ENCODE measurements around the gene MYOM3. TPM values are rescaled to one million over a fixed set of nuclear protein-coding genes. Genes with fewer than 3 reads are reported as not detected.

The MYOM3 gene
- total RNA-seq, 1 experiment from 2014 or later: 7.9 TPM

- Histone ChIP-seq H3K36me3 (ENCODE audit: control insufficient read depth in 1 of 2, insufficient read depth in 2 of 2, low read length in 2 of 2) (no peaks in the 10 kb centered on the region), H3K4me2 (ENCODE audit: low read length) (no peak overlapping the region), H3K4me3 (replicated peaks in 1 of 2; ENCODE audit: low read depth in 1 of 2, low read length in 2 of 2) (no peak overlapping the region), H3K27me3 (ENCODE audit: insufficient read depth, low read length) (no peaks in the 10 kb centered on the region), H3K27ac (ENCODE audit: low read depth, low read length) (no peak overlapping the region), H3K9me3 (ENCODE audit: control insufficient read depth in 1 of 2, insufficient read depth in 1 of 2, low read depth in 1 of 2, low read length in 2 of 2) (no peaks in the 10 kb centered on the region), H3K9ac (ENCODE audit: low read length) (no peak overlapping the region), H3K79me2 (ENCODE audit: insufficient read depth, low read length) (no peaks in the 10 kb centered on the region), H4K20me1 (ENCODE audit: insufficient read depth) (no peaks in the 10 kb centered on the region), H3K9me2 (ENCODE audit: insufficient read depth) (no peaks in the 10 kb centered on the region), H2AFZ (ENCODE audit: low read depth, low read length, poor library complexity, severe bottlenecking) (no peak overlapping the region), H3K4me1 (ENCODE audit: control insufficient read depth in 1 of 2, insufficient read depth in 2 of 2, low read length in 2 of 2) (peaks cover 5 to 28% of the 10 kb centered on the region in 2 experiments)
- POLR2A ChIA-PET: no interaction called here
- CTCF ChIA-PET: no interaction called here
- RAD21 ChIA-PET (ENCODE audit: low non-redundant PET in 1 of 2, low total read pairs in 2 of 2, uncharacterized antibody in 2 of 2, unreplicated experiment in 2 of 2): no interaction called here
- no TSS peak for BruUV-seq (replicated peaks)
- ATAC-seq (no peak), DNase-seq (ENCODE audit: low read depth, low spot score) (no peak)
- TF ChIP-seq, protein P1, sequence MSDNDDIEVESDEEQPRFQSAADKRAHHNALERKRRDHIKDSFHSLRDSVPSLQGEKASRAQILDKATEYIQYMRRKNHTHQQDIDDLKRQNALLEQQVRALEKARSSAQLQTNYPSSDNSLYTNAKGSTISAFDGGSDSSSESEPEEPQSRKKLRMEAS (IDR thresholded peaks at IDR 0.05): no peak
- TF ChIP-seq REST (IDR thresholded peaks at IDR 0.05; ENCODE audit: low read depth) (no peak), POLR2AphosphoS5 (IDR thresholded peaks at IDR 0.05; ENCODE audit: low read depth, low read length) (no peak), YY1 (IDR thresholded peaks at IDR 0.05; ENCODE audit: extremely low read depth, insufficient replicate concordance, low read depth, low read length) (no peak), SP1 (IDR thresholded peaks at IDR 0.05; ENCODE audit: low read depth) (no peak), RAD21 (IDR thresholded peaks at IDR 0.05; ENCODE audit: low read depth) (no peak)
- intact Hi-C loops (cut with micrococcal nuclease): no loop called here
Observed at GRCh38 chr1:24114753-24115152, 2.8 kb upstream of the MYOM3 start.

GRCh38 chr1:24113641-24114033, 1.7 kb upstream of the MYOM3 start:
- no peaks in the 10 kb centered on the region; the same call in 1 of the 2 replicates for H3K79me2 ChIP-seq (ENCODE audit: insufficient read depth, low read length)
- no peak overlapping the region for H3K9ac ChIP-seq (ENCODE audit: low read length)
- peaks cover 5 to 40% of the 10 kb centered on the region in 2 experiments for H3K4me1 ChIP-seq (ENCODE audit: control insufficient read depth in 1 of 2, insufficient read depth in 2 of 2, low read length in 2 of 2)
- no peak for DNase-seq (ENCODE audit: low read depth, low spot score)
- intact Hi-C loops (cut with micrococcal nuclease): no loop called here
- H3K4me2 ChIP-seq (ENCODE audit: low read length): no peak overlapping the region
- H3K27me3 ChIP-seq (ENCODE audit: insufficient read depth, low read length): no peaks in the 10 kb centered on the region
- CTCF ChIA-PET: no interaction called here
- no peaks in the 10 kb centered on the region for H3K9me2 ChIP-seq (ENCODE audit: insufficient read depth)
- no peak overlapping the region for H3K4me3 ChIP-seq (replicated peaks in 1 of 2; ENCODE audit: low read depth in 1 of 2, low read length in 2 of 2)
- no TSS peak for BruUV-seq (replicated peaks)
- POLR2A ChIA-PET: no interaction called here
- H4K20me1 ChIP-seq (ENCODE audit: insufficient read depth): no peaks in the 10 kb centered on the region
- RAD21 ChIA-PET (ENCODE audit: low non-redundant PET in 1 of 2, low total read pairs in 2 of 2, uncharacterized antibody in 2 of 2, unreplicated experiment in 2 of 2): no interaction called here
- H2AFZ ChIP-seq (ENCODE audit: low read depth, low read length, poor library complexity, severe bottlenecking): no peak overlapping the region
- no peak overlapping the region for H3K27ac ChIP-seq (ENCODE audit: low read depth, low read length)
- H3K36me3 ChIP-seq (ENCODE audit: control insufficient read depth in 1 of 2, insufficient read depth in 2 of 2, low read length in 2 of 2): no peaks in the 10 kb centered on the region
- H3K9me3 ChIP-seq (ENCODE audit: control insufficient read depth in 1 of 2, insufficient read depth in 1 of 2, low read depth in 1 of 2, low read length in 2 of 2): no peaks in the 10 kb centered on the region
- ATAC-seq: no peak
- TF ChIP-seq ELF1 (IDR thresholded peaks at IDR 0.05; ENCODE audit: borderline replicate concordance, low read depth): no peak
- TF ChIP-seq ZNF274 (IDR thresholded peaks at IDR 0.05; ENCODE audit: low read depth, low read length): no peak
- no peak for TF ChIP-seq CBX3 (IDR thresholded peaks at IDR 0.05; ENCODE audit: low read depth)
- TF ChIP-seq REST (IDR thresholded peaks at IDR 0.05; ENCODE audit: low read depth): no peak
- TF ChIP-seq YY1 (IDR thresholded peaks at IDR 0.05; ENCODE audit: extremely low read depth, insufficient replicate concordance, low read depth, low read length): no peak
- no peak for TF ChIP-seq RAD21 (IDR thresholded peaks at IDR 0.05; ENCODE audit: low read depth)
- no peak for TF ChIP-seq EZH2 (IDR thresholded peaks at IDR 0.05)
